Activated CD8-positive, alpha-beta T cell treated with anti-CD3 and anti-CD28 coated beads, Interleukin-2, amount 10 ng/mL, durations not matched to agents 7 days and 5 days (primary cell): ENCODE results near the gene MYH7B. TPM values are rescaled to one million over a fixed set of nuclear protein-coding genes. Genes with fewer than 3 reads are reported as not detected.

Experiments used
- ATAC-seq: fragments of 150-1000 bp; cut with Tn5 transposase; one replicate; pipeline ENCODE4 v1.10.0; 2021; ENCODE audit warnings: moderate library complexity
- CTCF ChIA-PET: fragments of 350-600 bp; sonication (Branson Sonifier 250); formaldehyde crosslinking; loops from one replicate; lab custom pipeline; 2021; ENCODE audit warnings: antibody characterized with exemption; lab: Charles Lee
- POLR2A ChIA-PET: fragments of 350-600 bp; sonication (Branson Sonifier 250); formaldehyde crosslinking; loops from one replicate; lab custom pipeline; 2021; ENCODE audit warnings: antibody characterized with exemption; lab: Charles Lee
- DNase-seq: peaks from one replicate; pipeline ENCODE4 v3.0.0-alpha.2; 2020
- H3K27ac Mint-ChIP-seq: one replicate; pipeline ENCODE4 v1.8.0; 2021; ENCODE audit warnings: mild to moderate bottlenecking, mixed read lengths
- H3K27me3 Mint-ChIP-seq: one replicate; pipeline ENCODE4 v1.8.0; 2021; ENCODE audit warnings: low read depth, mixed read lengths
- H3K36me3 Mint-ChIP-seq: one replicate; pipeline ENCODE4 v1.8.0; 2021; ENCODE audit warnings: low read depth, mixed read lengths
- H3K4me1 Mint-ChIP-seq: one replicate; pipeline ENCODE4 v1.8.0; 2021; ENCODE audit warnings: low read depth, mixed read lengths
- H3K4me3 Mint-ChIP-seq: one replicate; pipeline ENCODE4 v1.8.0; 2021; ENCODE audit warnings: mild to moderate bottlenecking, mixed read lengths
- H3K9me3 Mint-ChIP-seq: one replicate; pipeline ENCODE4 v1.8.0; 2022; ENCODE audit warnings: mixed read lengths; ENCODE audit not compliant: insufficient read depth
- total RNA-seq, 2 experiments: library from RNA; stranded (reverse); gene quantifications; one replicate each; pipeline ENCODE4 v1.2.3, GENCODE V29; 2021

MYH7B gene
- total RNA-seq, 2 experiments from 2014 or later = 0.13 to 0.26 TPM

GRCh38 chr20:34964486-34964885 is 8.8 kb downstream of the MYH7B start:
- POLR2A ChIA-PET = no interaction called here
- no peaks in the 10 kb centered on the region for H3K36me3 Mint-ChIP-seq
- peaks cover 2% of the 10 kb centered on the region for H3K27me3 Mint-ChIP-seq
- CTCF ChIA-PET = no interaction called here
- DNase-seq (no peak), ATAC-seq (no peak)
- H3K4me3 Mint-ChIP-seq = no peak overlapping the region
- peaks cover 2% of the 10 kb centered on the region for H3K4me1 Mint-ChIP-seq
- no peak overlapping the region for H3K27ac Mint-ChIP-seq
- H3K9me3 Mint-ChIP-seq = no peaks in the 10 kb centered on the region

GRCh38 chr20:34965051-34965450 is 9.4 kb downstream of the MYH7B start:
- Mint-ChIP-seq H3K4me1 (peaks cover 2% of the 10 kb centered on the region), H3K27ac (no peak overlapping the region), H3K36me3 (no peaks in the 10 kb centered on the region), H3K27me3 (peaks cover 2% of the 10 kb centered on the region), H3K9me3 (no peaks in the 10 kb centered on the region), H3K4me3 (no peak overlapping the region)
- ChIA-PET CTCF (no interaction called here), POLR2A (no interaction called here)
- ATAC-seq (no peak), DNase-seq (no peak)

- H3K27ac Mint-ChIP-seq = no peak overlapping the region
- peaks cover 2% of the 10 kb centered on the region for H3K27me3 Mint-ChIP-seq
- ChIA-PET POLR2A (interaction anchor here (0.6 kb wide), 1 partner anchor 10 kb away, joined by 3 read pairs; no protein-coding TSS in a partner anchor), CTCF (interaction anchor here (1.2 kb wide), 1 partner anchor 91 kb away, joined by 3 read pairs; the partner anchor contains the start of gene ACSS2)
- no peak for ATAC-seq
- no peaks in the 10 kb centered on the region for H3K4me1 Mint-ChIP-seq
- no peak for DNase-seq
- H3K9me3 Mint-ChIP-seq = no peaks in the 10 kb centered on the region
- H3K4me3 Mint-ChIP-seq = no peak overlapping the region
- H3K36me3 Mint-ChIP-seq = no peaks in the 10 kb centered on the region
Observed at GRCh38 chr20:34967421-34967820, 11.8 kb downstream of the MYH7B start.

- ATAC-seq (no peak), DNase-seq (no peak)
- POLR2A ChIA-PET = no interaction called here
- no peaks in the 10 kb centered on the region for H3K9me3 Mint-ChIP-seq
- H3K4me1 Mint-ChIP-seq = no peaks in the 10 kb centered on the region
- CTCF ChIA-PET = interaction anchor here (1.2 kb wide), 1 partner anchor 92 kb away, joined by 3 read pairs; the partner anchor contains the start of gene ACSS2
- no peak overlapping the region for H3K27ac Mint-ChIP-seq
- H3K36me3 Mint-ChIP-seq = no peaks in the 10 kb centered on the region
- H3K27me3 Mint-ChIP-seq = peaks cover 2% of the 10 kb centered on the region
- H3K4me3 Mint-ChIP-seq = no peak overlapping the region
Observed at GRCh38 chr20:34968042-34968775, 12.5 kb downstream of the MYH7B start.

- Mint-ChIP-seq H3K27ac (no peak overlapping the region), H3K4me1 (no peaks in the 10 kb centered on the region), H3K36me3 (no peaks in the 10 kb centered on the region), H3K27me3 (peaks cover 3% of the 10 kb centered on the region), H3K9me3 (no peaks in the 10 kb centered on the region), H3K4me3 (no peak overlapping the region)
- CTCF ChIA-PET = no interaction called here
- no peak for DNase-seq
- POLR2A ChIA-PET = no interaction called here
- no peak for ATAC-seq
Observed at GRCh38 chr20:34970193-34970840, 14.6 kb downstream of the MYH7B start.

GRCh38 chr20:34970846-34971560 is 15.3 kb downstream of the MYH7B start:
- Mint-ChIP-seq H3K9me3 (no peaks in the 10 kb centered on the region), H3K27ac (no peak overlapping the region), H3K36me3 (no peaks in the 10 kb centered on the region), H3K4me3 (no peak overlapping the region), H3K4me1 (no peaks in the 10 kb centered on the region), H3K27me3 (peaks cover 3% of the 10 kb centered on the region)
- POLR2A ChIA-PET = no interaction called here
- no peak for ATAC-seq
- CTCF ChIA-PET = no interaction called here
- no peak for DNase-seq

- H3K9me3 Mint-ChIP-seq = no peaks in the 10 kb centered on the region
- H3K27me3 Mint-ChIP-seq = peaks cover 3% of the 10 kb centered on the region
- DNase-seq = no peak
- no peaks in the 10 kb centered on the region for H3K4me1 Mint-ChIP-seq
- H3K27ac Mint-ChIP-seq = no peak overlapping the region
- CTCF ChIA-PET = no interaction called here
- H3K4me3 Mint-ChIP-seq = no peak overlapping the region
- no peaks in the 10 kb centered on the region for H3K36me3 Mint-ChIP-seq
- no peak for ATAC-seq
- POLR2A ChIA-PET = interaction anchor here (0.5 kb wide), 1 partner anchor 161 kb away, joined by 3 read pairs; no protein-coding TSS in a partner anchor
Observed at GRCh38 chr20:34971561-34972235, 16.0 kb downstream of the MYH7B start.

GRCh38 chr20:34974246-34974645 is 18.6 kb downstream of the MYH7B start:
- H3K27me3 Mint-ChIP-seq = peaks cover 6% of the 10 kb centered on the region
- no peaks in the 10 kb centered on the region for H3K4me1 Mint-ChIP-seq
- H3K9me3 Mint-ChIP-seq = no peaks in the 10 kb centered on the region
- ChIA-PET CTCF (interaction anchor here (1.1 kb wide), 1 partner anchor 73 kb away, joined by 3 read pairs; no protein-coding TSS in a partner anchor), POLR2A (no interaction called here)
- no peaks in the 10 kb centered on the region for H3K36me3 Mint-ChIP-seq
- ATAC-seq = no peak
- H3K4me3 Mint-ChIP-seq = no peak overlapping the region
- H3K27ac Mint-ChIP-seq = no peak overlapping the region
- DNase-seq = no peak

GRCh38 chr20:34976286-34976685 is 20.6 kb downstream of the MYH7B start:
- no peak for DNase-seq
- Mint-ChIP-seq H3K9me3 (no peaks in the 10 kb centered on the region), H3K36me3 (no peaks in the 10 kb centered on the region), H3K27me3 (peaks cover 6% of the 10 kb centered on the region), H3K4me3 (no peak overlapping the region), H3K4me1 (no peaks in the 10 kb centered on the region), H3K27ac (no peak overlapping the region)
- CTCF ChIA-PET = no interaction called here
- POLR2A ChIA-PET = no interaction called here
- ATAC-seq = no peak

GRCh38 chr20:34977365-34978091 is 21.9 kb downstream of the MYH7B start:
- Mint-ChIP-seq H3K27me3 (peaks cover 6% of the 10 kb centered on the region), H3K4me3 (no peak overlapping the region), H3K4me1 (no peaks in the 10 kb centered on the region), H3K9me3 (no peaks in the 10 kb centered on the region), H3K27ac (no peak overlapping the region), H3K36me3 (no peaks in the 10 kb centered on the region)
- ChIA-PET CTCF (no interaction called here), POLR2A (no interaction called here)
- ATAC-seq (no peak), DNase-seq (no peak)

- POLR2A ChIA-PET = no interaction called here
Observed at GRCh38 chr20:34978092-34978744, 22.6 kb downstream of the MYH7B start.

More at GRCh38 chr20:34978092-34978744, 22.6 kb downstream of the MYH7B start:
- ATAC-seq = no peak
- Mint-ChIP-seq H3K9me3 (no peaks in the 10 kb centered on the region), H3K27ac (no peak overlapping the region), H3K4me3 (no peak overlapping the region), H3K27me3 (peaks cover 7% of the 10 kb centered on the region), H3K36me3 (no peaks in the 10 kb centered on the region), H3K4me1 (no peaks in the 10 kb centered on the region)
- no peak for DNase-seq
- CTCF ChIA-PET = no interaction called here
